ENCODE measurements around the gene TLR5. TPM values are rescaled to one million over a fixed set of nuclear protein-coding genes. Genes with fewer than 3 reads are reported as not detected.
"Not testable (repeated sequence)": the region's sequence is repeated elsewhere in the genome, so short reads cannot be mapped to it uniquely, and the experiment has no call there.

TLR5 gene
- total RNA-seq, 1 donor: not detected

- H3K4me3 ChIP-seq (ENCODE audit: low read depth, low read length): no peak overlapping the region
- DNase-seq (ENCODE audit: low read depth): peak; percentile 7
- TF ChIP-seq, protein P1, sequence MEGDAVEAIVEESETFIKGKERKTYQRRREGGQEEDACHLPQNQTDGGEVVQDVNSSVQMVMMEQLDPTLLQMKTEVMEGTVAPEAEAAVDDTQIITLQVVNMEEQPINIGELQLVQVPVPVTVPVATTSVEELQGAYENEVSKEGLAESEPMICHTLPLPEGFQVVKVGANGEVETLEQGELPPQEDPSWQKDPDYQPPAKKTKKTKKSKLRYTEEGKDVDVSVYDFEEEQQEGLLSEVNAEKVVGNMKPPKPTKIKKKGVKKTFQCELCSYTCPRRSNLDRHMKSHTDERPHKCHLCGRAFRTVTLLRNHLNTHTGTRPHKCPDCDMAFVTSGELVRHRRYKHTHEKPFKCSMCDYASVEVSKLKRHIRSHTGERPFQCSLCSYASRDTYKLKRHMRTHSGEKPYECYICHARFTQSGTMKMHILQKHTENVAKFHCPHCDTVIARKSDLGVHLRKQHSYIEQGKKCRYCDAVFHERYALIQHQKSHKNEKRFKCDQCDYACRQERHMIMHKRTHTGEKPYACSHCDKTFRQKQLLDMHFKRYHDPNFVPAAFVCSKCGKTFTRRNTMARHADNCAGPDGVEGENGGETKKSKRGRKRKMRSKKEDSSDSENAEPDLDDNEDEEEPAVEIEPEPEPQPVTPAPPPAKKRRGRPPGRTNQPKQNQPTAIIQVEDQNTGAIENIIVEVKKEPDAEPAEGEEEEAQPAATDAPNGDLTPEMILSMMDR (IDR thresholded peaks at IDR 0.05; ENCODE audit: insufficient read depth, low read depth, low read length): peak; percentile 34
Measured at GRCh38 chr1:223175032-223175431, 32.0 kb upstream of the TLR5 start.

DNA sequence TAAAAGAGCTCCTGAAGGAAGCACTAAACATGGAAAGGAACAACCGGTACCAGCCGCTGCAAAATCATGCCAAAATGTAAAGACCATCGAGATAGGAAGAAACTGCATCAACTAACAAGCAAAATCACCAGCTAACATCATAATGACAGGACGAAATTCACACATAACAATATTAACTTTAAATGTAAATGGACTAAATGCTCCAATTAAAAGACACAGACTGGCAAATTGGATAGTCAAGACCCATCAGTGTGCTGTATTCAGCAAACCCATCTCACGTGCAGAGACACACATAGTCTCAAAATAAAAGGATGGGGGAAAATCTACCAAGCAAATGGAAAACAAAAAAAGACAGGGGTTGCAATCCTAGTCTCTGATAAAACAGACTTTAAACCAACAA lies 26.4 kb upstream of the TLR5 start:
- H3K4me3 ChIP-seq (ENCODE audit: low read depth, low read length); DNase-seq (ENCODE audit: low read depth): not testable (repeated sequence)

DNA sequence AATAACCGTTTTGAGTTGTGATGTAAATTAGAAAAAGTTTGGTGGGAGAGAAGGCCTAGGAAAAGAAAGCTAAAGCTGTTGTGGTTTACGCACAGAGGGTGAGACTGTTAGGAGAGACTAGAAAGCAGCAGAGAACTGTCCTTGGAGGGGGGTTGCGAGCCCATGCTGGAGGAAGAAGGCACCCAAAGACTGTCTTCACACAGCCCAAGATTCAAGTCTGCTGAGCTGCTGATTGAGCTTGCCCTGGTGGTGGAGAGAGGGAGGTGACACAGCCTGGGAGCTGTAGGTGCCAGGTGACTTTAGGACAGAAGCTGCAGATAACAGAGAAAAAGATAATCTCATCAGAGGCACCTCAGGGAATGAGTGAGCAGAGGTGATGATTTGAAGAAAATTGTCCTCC lies 18.3 kb upstream of the TLR5 start:
- DNase-seq (ENCODE audit: low read depth): no peak
- H3K4me3 ChIP-seq (ENCODE audit: low read depth, low read length): no peak overlapping the region
- TF ChIP-seq, protein P1 (IDR thresholded peaks at IDR 0.05; ENCODE audit: insufficient read depth, low read depth, low read length): no peak

DNA sequence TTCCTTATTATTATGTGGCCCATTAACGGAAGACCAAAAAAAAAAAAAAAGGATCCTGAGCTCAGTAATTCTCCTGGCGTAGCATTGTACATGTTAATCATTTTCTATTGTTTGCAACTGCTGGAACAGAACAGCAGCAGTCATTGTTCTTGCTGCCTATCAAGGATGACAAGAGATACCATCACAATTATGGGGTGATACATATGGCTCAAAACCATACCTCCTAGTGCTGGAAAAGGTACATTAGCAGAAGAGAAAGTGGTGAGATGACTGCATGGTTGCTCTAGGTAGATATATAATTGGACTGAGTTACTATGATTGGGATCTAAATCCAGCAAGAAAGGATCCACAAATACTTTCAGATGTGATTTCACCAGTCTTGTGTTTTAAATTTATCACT lies 13.3 kb upstream of the TLR5 start:
- TF ChIP-seq, protein P1 (IDR thresholded peaks at IDR 0.05; ENCODE audit: insufficient read depth, low read depth, low read length): no peak
- H3K4me3 ChIP-seq (ENCODE audit: low read depth, low read length): no peak overlapping the region

DNA sequence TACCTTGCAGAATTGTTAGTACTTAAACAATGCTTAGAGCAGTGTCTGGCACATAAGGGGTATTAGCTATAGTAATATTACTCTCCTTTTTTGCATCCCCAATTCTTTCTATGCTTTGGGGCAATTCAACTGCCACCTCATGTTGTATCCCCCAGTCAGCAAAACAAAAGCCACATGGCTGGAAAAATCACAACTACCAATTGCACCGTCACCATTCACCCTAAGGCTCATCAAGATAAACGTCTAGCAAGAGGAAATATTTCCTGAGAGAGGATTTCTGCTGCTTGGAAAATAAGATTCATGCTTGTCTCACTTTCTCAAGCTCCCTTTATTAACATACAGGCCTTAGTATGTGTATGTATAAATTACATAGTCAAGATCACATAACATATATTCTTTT lies 12.1 kb upstream of the TLR5 start:
- TF ChIP-seq, protein P1 (IDR thresholded peaks at IDR 0.05; ENCODE audit: insufficient read depth, low read depth, low read length): no peak
- no peak for DNase-seq (ENCODE audit: low read depth)
- no peak overlapping the region for H3K4me3 ChIP-seq (ENCODE audit: low read depth, low read length)

More for the DNA sequence above, 13.3 kb upstream of the TLR5 start:
- DNase-seq (ENCODE audit: low read depth): no peak

DNA sequence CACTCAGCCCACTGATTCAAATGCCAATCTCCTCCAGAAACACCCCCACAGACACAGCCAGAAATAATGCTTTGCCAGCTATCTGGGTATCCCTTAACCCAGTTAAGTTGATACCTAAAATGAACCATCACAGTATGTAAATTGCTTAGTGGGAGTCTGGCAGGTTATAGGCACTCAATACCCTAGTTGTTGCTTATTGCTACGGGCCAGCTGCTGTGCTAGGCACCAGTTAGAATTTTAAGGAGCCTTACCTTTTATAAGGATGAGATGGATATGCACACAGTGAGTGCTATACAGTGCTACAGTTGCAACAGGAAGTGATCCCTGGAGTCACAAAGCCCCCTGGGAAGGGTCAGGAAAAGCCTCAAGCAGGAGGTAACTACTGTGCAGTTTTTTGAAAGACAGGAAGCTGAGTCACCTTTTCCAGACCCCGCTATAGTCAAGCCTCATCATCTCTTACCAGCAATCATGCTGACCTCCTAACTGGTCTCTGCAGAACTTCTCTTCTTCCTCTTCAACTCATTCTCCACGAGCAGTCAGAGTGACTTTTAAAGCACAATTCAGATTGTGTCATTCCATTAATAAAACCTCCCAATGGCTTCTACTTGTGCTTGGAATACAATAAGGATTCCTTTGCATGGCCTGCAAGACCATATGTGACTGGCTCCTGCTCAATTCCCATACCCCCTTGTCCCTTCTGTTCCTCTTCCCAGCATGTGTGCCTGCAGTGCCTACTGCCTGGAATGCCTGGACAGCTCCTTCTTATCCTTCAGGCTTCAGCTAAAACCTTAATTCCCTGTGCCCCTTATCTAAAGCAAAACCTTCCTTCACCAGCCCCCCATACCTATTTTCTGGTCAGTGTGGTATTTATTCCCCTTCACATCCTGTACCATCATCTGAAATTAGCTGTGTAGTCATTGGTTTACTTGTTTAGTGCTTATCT lies 10.4 kb upstream of the TLR5 start:
- no peak overlapping the region for H3K4me3 ChIP-seq (ENCODE audit: low read depth, low read length)
- TF ChIP-seq, protein P1 (IDR thresholded peaks at IDR 0.05; ENCODE audit: insufficient read depth, low read depth, low read length): no peak
- no peak for DNase-seq (ENCODE audit: low read depth)

DNA sequence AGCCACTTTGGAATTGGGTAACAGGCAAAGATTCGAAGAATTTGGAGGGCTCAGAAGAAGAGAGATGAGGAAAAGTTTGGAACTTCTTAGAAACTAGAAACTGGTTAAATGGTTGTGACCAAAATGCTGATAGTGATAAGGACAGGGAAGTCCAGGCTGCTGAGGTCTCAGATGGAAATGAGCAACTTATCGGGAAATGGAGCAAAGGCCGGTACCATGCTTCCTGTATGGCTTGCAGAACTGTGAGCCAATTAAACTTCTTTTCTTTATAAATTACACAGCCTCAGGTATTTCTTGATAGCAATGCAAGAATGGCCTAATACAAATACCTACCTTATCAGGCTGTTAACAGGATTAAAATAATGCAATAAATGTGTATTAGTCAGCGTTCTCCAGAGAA lies 9.4 kb upstream of the TLR5 start:
- H3K4me3 ChIP-seq (ENCODE audit: low read depth, low read length): no peak overlapping the region
- TF ChIP-seq, protein P1 (IDR thresholded peaks at IDR 0.05; ENCODE audit: insufficient read depth, low read depth, low read length): no peak
- no peak for DNase-seq (ENCODE audit: low read depth)

Data from fibroblast of villous mesenchyme (primary cell).